SK-N-SH treated with all-trans-retinoic acid at 6 μM for 48 hours (cell line): ENCODE measurements around the gene LRRC56.
A peak's percentile ranks its signal among the peaks of the same experiment; 100 is the strongest.

Experiments used
- ATAC-seq: fragments of 200-7000 bp; cut with Tn5 transposase; 3 replicates; pipeline ENCODE4 v1.9.1; 2020; ENCODE audit warnings: mild to moderate bottlenecking, moderate library complexity
- ARNTL ChIP-seq: fragments of 450-650 bp; formaldehyde crosslinking; IDR thresholded peaks from 2 replicates; pipeline ENCODE4 v1.5.0; 2020; ENCODE audit warnings: low read depth, mild to moderate bottlenecking, moderate library complexity, borderline replicate concordance
- CSDC2 ChIP-seq: fragments of 250-450 bp; sonication (Bioruptor Pico); IDR thresholded peaks from 2 replicates; pipeline ENCODE4 v1.5.0; 2020; ENCODE audit warnings: mild to moderate bottlenecking, moderate library complexity
- ESRRG ChIP-seq: fragments of 250-450 bp; sonication (Bioruptor Pico); IDR thresholded peaks from 2 replicates; pipeline ENCODE4 v1.6.1; 2021; ENCODE audit warnings: mild to moderate bottlenecking
- GLIS3 ChIP-seq: fragments of 250-450 bp; sonication (Bioruptor Pico); IDR thresholded peaks from 2 replicates; pipeline ENCODE4 v1.5.0; 2020; ENCODE audit warnings: mild to moderate bottlenecking, moderate library complexity
- ISL1 ChIP-seq: fragments of 250-450 bp; sonication (Bioruptor Pico); IDR thresholded peaks from 2 replicates; pipeline ENCODE4 v2.1.2; 2022; ENCODE audit warnings: mild to moderate bottlenecking, moderate library complexity
- OSR1 ChIP-seq: fragments of 250-450 bp; sonication (Bioruptor Pico); IDR thresholded peaks from 2 replicates; pipeline ENCODE4 v1.8.0; 2022; ENCODE audit warnings: moderate library complexity, mild to moderate bottlenecking, inconsistent platforms
- PPARA ChIP-seq: fragments of 250-450 bp; sonication (Bioruptor Pico); IDR thresholded peaks from 2 replicates; pipeline ENCODE4 v1.5.0; 2020; ENCODE audit warnings: mild to moderate bottlenecking, borderline replicate concordance
- RARB ChIP-seq: fragments of 250-450 bp; sonication (Bioruptor Pico); IDR thresholded peaks from 2 replicates; pipeline ENCODE4 v1.8.0; 2021; ENCODE audit warnings: mild to moderate bottlenecking, moderate library complexity
- SNAI2 ChIP-seq: fragments of 250-450 bp; sonication (Bioruptor Pico); IDR thresholded peaks from 2 replicates; pipeline ENCODE4 v1.5.0; 2020; ENCODE audit warnings: mild to moderate bottlenecking, moderate library complexity
- TCF4 ChIP-seq: fragments of 250-450 bp; sonication (Bioruptor Pico); IDR thresholded peaks from 2 replicates; pipeline ENCODE4 v1.8.0; 2021; ENCODE audit warnings: mild to moderate bottlenecking, moderate library complexity, borderline replicate concordance
- TOX ChIP-seq: fragments of 250-450 bp; sonication (Bioruptor Pico); IDR thresholded peaks from 2 replicates; pipeline ENCODE4 v1.8.0; 2021; ENCODE audit warnings: mild to moderate bottlenecking, moderate library complexity, borderline replicate concordance
- ZC3H10 ChIP-seq: fragments of 250-450 bp; sonication (Bioruptor Pico); IDR thresholded peaks from 2 replicates; pipeline ENCODE4 v1.5.1; 2021; ENCODE audit warnings: mild to moderate bottlenecking, moderate library complexity
- ZFP3 ChIP-seq: fragments of 250-450 bp; sonication (Bioruptor Pico); IDR thresholded peaks from 2 replicates; pipeline ENCODE4 v1.5.0; 2020; ENCODE audit warnings: mild to moderate bottlenecking, moderate library complexity
- ZFP30 ChIP-seq: fragments of 450-650 bp; formaldehyde crosslinking; IDR thresholded peaks from 2 replicates; pipeline ENCODE4 v1.5.0; 2022; ENCODE audit warnings: mild to moderate bottlenecking, moderate library complexity
- ZNF565 ChIP-seq: fragments of 450-650 bp; formaldehyde crosslinking; conservative IDR thresholded peaks from 2 replicates; pipeline ENCODE4 v1.5.0; 2020; ENCODE audit warnings: low read depth, mild to moderate bottlenecking, moderate library complexity
- ZNF70 ChIP-seq: fragments of 450-650 bp; formaldehyde crosslinking; IDR thresholded peaks from 2 replicates; pipeline ENCODE4 v1.5.0; 2020; ENCODE audit warnings: mild to moderate bottlenecking, moderate library complexity
- ZNF8 ChIP-seq: fragments of 450-650 bp; formaldehyde crosslinking; IDR thresholded peaks from 2 replicates; pipeline ENCODE4 v1.5.0; 2020; ENCODE audit warnings: mild to moderate bottlenecking, moderate library complexity
- TF ChIP-seq, protein P1 (sequence below): fragments of 250-450 bp; sonication (Bioruptor Pico); IDR thresholded peaks from 2 replicates; pipeline ENCODE4 v1.5.1; 2020; ENCODE audit warnings: low read depth, mild to moderate bottlenecking, moderate library complexity
- TF ChIP-seq, protein P2 (sequence below): fragments of 250-450 bp; sonication (Bioruptor Pico); IDR thresholded peaks from 2 replicates; pipeline ENCODE4 v1.5.0; 2020; ENCODE audit warnings: mild to moderate bottlenecking, moderate library complexity
- TF ChIP-seq, protein P3 (sequence below): fragments of 250-450 bp; sonication (Bioruptor Pico); IDR thresholded peaks from 2 replicates; pipeline ENCODE4 v1.8.0; 2021; ENCODE audit warnings: low read depth, mild to moderate bottlenecking, moderate library complexity, borderline replicate concordance
- TF ChIP-seq, protein P4 (sequence below): fragments of 250-450 bp; sonication (Bioruptor Pico); IDR thresholded peaks from 2 replicates; pipeline ENCODE4 v1.5.1; 2021; ENCODE audit warnings: mild to moderate bottlenecking, moderate library complexity

Gene LRRC56

GRCh38 chr11:553988-554340, 16.6 kb downstream of the LRRC56 start (continued):
- TF ChIP-seq TCF4, result no peak
- TF ChIP-seq, protein P1, sequence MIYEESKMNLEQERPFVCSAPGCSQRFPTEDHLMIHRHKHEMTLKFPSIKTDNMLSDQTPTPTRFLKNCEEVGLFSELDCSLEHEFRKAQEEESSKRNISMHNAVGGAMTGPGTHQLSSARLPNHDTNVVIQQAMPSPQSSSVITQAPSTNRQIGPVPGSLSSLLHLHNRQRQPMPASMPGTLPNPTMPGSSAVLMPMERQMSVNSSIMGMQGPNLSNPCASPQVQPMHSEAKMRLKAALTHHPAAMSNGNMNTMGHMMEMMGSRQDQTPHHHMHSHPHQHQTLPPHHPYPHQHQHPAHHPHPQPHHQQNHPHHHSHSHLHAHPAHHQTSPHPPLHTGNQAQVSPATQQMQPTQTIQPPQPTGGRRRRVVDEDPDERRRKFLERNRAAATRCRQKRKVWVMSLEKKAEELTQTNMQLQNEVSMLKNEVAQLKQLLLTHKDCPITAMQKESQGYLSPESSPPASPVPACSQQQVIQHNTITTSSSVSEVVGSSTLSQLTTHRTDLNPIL, result no peak
- no peak for TF ChIP-seq RARB (CRISPR knock-in tag)
- TF ChIP-seq, all 23 proteins: peak for 0

GRCh38 chr11:554428-555226, 17.3 kb downstream of the LRRC56 start:
- peak; percentile 67 for ATAC-seq
- TF ChIP-seq SNAI2 (CRISPR knock-in tag) (no peak), TCF4 (no peak), ZFP3 (CRISPR knock-in tag) (no peak), TOX (no peak), ZFP30 (CRISPR knock-in tag) (no peak), ZC3H10 (CRISPR knock-in tag) (no peak), ESRRG (CRISPR knock-in tag) (no peak), ARNTL (CRISPR knock-in tag) (no peak), CSDC2 (CRISPR knock-in tag) (no peak), ISL1 (CRISPR knock-in tag) (no peak), RARB (CRISPR knock-in tag) (no peak), PPARA (no peak), ZNF8 (CRISPR knock-in tag) (no peak), ZNF70 (CRISPR knock-in tag) (no peak)
- TF ChIP-seq, protein P1, result no peak
- TF ChIP-seq, protein P2, sequence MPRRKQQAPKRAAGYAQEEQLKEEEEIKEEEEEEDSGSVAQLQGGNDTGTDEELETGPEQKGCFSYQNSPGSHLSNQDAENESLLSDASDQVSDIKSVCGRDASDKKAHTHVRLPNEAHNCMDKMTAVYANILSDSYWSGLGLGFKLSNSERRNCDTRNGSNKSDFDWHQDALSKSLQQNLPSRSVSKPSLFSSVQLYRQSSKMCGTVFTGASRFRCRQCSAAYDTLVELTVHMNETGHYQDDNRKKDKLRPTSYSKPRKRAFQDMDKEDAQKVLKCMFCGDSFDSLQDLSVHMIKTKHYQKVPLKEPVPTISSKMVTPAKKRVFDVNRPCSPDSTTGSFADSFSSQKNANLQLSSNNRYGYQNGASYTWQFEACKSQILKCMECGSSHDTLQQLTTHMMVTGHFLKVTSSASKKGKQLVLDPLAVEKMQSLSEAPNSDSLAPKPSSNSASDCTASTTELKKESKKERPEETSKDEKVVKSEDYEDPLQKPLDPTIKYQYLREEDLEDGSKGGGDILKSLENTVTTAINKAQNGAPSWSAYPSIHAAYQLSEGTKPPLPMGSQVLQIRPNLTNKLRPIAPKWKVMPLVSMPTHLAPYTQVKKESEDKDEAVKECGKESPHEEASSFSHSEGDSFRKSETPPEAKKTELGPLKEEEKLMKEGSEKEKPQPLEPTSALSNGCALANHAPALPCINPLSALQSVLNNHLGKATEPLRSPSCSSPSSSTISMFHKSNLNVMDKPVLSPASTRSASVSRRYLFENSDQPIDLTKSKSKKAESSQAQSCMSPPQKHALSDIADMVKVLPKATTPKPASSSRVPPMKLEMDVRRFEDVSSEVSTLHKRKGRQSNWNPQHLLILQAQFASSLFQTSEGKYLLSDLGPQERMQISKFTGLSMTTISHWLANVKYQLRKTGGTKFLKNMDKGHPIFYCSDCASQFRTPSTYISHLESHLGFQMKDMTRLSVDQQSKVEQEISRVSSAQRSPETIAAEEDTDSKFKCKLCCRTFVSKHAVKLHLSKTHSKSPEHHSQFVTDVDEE, result no peak
- TF ChIP-seq, protein P3, sequence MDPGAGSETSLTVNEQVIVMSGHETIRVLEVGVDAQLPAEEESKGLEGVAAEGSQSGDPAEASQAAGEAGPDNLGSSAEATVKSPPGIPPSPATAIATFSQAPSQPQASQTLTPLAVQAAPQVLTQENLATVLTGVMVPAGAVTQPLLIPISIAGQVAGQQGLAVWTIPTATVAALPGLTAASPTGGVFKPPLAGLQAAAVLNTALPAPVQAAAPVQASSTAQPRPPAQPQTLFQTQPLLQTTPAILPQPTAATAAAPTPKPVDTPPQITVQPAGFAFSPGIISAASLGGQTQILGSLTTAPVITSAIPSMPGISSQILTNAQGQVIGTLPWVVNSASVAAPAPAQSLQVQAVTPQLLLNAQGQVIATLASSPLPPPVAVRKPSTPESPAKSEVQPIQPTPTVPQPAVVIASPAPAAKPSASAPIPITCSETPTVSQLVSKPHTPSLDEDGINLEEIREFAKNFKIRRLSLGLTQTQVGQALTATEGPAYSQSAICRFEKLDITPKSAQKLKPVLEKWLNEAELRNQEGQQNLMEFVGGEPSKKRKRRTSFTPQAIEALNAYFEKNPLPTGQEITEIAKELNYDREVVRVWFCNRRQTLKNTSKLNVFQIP (CRISPR knock-in tag), result no peak
- TF ChIP-seq, protein P4, sequence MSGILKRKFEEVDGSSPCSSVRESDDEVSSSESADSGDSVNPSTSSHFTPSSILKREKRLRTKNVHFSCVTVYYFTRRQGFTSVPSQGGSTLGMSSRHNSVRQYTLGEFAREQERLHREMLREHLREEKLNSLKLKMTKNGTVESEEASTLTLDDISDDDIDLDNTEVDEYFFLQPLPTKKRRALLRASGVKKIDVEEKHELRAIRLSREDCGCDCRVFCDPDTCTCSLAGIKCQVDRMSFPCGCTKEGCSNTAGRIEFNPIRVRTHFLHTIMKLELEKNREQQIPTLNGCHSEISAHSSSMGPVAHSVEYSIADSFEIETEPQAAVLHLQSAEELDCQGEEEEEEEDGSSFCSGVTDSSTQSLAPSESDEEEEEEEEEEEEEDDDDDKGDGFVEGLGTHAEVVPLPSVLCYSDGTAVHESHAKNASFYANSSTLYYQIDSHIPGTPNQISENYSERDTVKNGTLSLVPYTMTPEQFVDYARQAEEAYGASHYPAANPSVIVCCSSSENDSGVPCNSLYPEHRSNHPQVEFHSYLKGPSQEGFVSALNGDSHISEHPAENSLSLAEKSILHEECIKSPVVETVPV, result no peak

DNA sequence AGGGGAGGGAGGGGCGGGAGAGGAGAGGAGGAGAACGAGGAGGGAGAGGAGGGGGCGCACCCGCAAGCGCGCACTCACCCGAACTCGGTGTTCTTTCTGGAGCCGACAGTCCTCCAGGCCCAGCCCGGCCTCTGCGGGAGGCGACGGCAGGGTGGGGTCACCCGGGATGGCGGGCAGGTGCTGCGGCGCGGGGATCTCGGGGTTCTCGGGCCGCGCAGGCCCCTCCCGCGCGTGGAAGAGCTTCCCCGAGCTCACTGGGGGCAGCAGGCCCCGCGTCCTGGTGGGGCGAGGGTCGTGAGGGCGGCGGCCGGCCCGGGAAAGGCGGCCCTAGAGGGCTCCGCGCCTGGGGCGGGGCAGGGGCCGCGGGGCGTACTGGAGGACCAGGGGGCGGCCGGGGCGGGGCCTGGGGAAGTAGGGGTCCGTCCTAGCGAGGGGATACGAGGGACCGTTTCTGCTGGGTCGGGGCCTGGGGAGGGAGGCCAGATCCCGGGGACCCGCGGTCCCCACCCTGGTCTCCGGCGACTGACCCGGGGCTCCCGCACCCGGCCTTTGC, 18.0 kb downstream of the LRRC56 start:
- no peak for ATAC-seq
- no peak for TF ChIP-seq OSR1 (CRISPR knock-in tag)
- TF ChIP-seq, protein P3 (CRISPR knock-in tag), result no peak
- no peak for TF ChIP-seq SNAI2 (CRISPR knock-in tag)
- TF ChIP-seq ZFP30 (CRISPR knock-in tag), result no peak
- TF ChIP-seq GLIS3, result no peak
- TF ChIP-seq ZNF565, result no peak
- TF ChIP-seq ESRRG (CRISPR knock-in tag), result no peak
- no peak for TF ChIP-seq RARB (CRISPR knock-in tag)
- no peak for TF ChIP-seq ZFP3 (CRISPR knock-in tag)
- TF ChIP-seq CSDC2 (CRISPR knock-in tag), result no peak
- TF ChIP-seq, protein P1, result no peak
- no peak for TF ChIP-seq ZNF8 (CRISPR knock-in tag)
- no peak for TF ChIP-seq ISL1 (CRISPR knock-in tag)
- TF ChIP-seq, protein P2, result no peak
